HL-60 (cell line): ENCODE results near the gene KRTAP4-3.
"Not testable (repeated sequence)": the region's sequence is repeated elsewhere in the genome, so short reads cannot be mapped to it uniquely, and the experiment has no call there.

ENCODE experiments used
- DNase-seq, 2 experiments: peaks; one replicate each; pipeline ENCODE4 v3.0.0-alpha.2; 2010 to 2020; ENCODE audit warnings: low read depth in 1 of 2, low spot score in 1 of 2
- H3K27ac ChIP-seq: fragments of 250-450 bp; sonication (Bioruptor Pico); replicated peaks from 2 replicates; pipeline ENCODE4 v1.5.1; 2020; ENCODE audit warnings: mild to moderate bottlenecking, moderate library complexity
- H3K27me3 ChIP-seq: fragments of 250-450 bp; sonication (Bioruptor Pico); 2 replicates; pipeline ENCODE4 v1.5.1; 2021; ENCODE audit warnings: mild to moderate bottlenecking, moderate library complexity; ENCODE audit not compliant: insufficient read depth, poor library complexity, severe bottlenecking
- H3K4me3 ChIP-seq: replicated peaks from 2 replicates; pipeline ENCODE4 v1.5.1; 2011; ENCODE audit warnings: mild to moderate bottlenecking, control low read depth, low read length; ENCODE audit not compliant: insufficient read depth
- CTCF ChIP-seq: IDR thresholded peaks from one replicate; pipeline ENCODE4 v1.5.1; 2011; ENCODE audit warnings: low read length, control low read depth, inconsistent platforms; ENCODE audit not compliant: insufficient read depth
- GABPA ChIP-seq: IDR thresholded peaks from 2 replicates; pipeline ENCODE4 v1.6.1; 2012; ENCODE audit warnings: low read depth
- POLR2AphosphoS5 ChIP-seq: IDR thresholded peaks from 2 replicates; pipeline ENCODE4 v1.6.1; 2012; ENCODE audit warnings: low read depth
- REST ChIP-seq: IDR thresholded peaks from 2 replicates; pipeline ENCODE4 v1.6.1; 2012; ENCODE audit warnings: low read depth; ENCODE audit not compliant: insufficient replicate concordance
- SPI1 ChIP-seq: IDR thresholded peaks from 2 replicates; pipeline ENCODE4 v1.6.1; 2012; ENCODE audit warnings: low read depth, mild to moderate bottlenecking, borderline replicate concordance

Gene KRTAP4-3

GRCh38 chr17:41125064-41125463, 43.0 kb downstream of the KRTAP4-3 start:
- no peak overlapping the region for H3K4me3 ChIP-seq
- no peaks in the 10 kb centered on the region for H3K27me3 ChIP-seq
- no peak for DNase-seq
- H3K27ac ChIP-seq = no peak overlapping the region
- TF ChIP-seq POLR2AphosphoS5 (no peak), GABPA (no peak), CTCF (no peak), SPI1 (no peak), REST (no peak)

GRCh38 chr17:41123991-41124371, 44.0 kb downstream of the KRTAP4-3 start, which contains the start of gene KRTAP4-12:
Gene KRTAP4-12 (minus strand): TSS chr17:41124182. CDS start chr17:41124122, 60 bp downstream.
- DNase-seq, H3K27ac ChIP-seq, H3K27me3 ChIP-seq, H3K4me3 ChIP-seq: not testable (repeated sequence)

GRCh38 chr17:41123292-41123990, 44.6 kb downstream of the KRTAP4-3 start:
- not testable (repeated sequence) for H3K4me3 ChIP-seq, H3K27ac ChIP-seq, DNase-seq, H3K27me3 ChIP-seq
- 0 out of 2 replicates have a peak, but pooled peaks have one; percentile 11 for TF ChIP-seq SPI1

GRCh38 chr17:41121742-41122141, 46.3 kb downstream of the KRTAP4-3 start:
- no peaks in the 10 kb centered on the region for H3K27me3 ChIP-seq
- H3K27ac ChIP-seq = no peak overlapping the region
- DNase-seq = no peak
- no peak for TF ChIP-seq CTCF
- TF ChIP-seq POLR2AphosphoS5 = no peak
- no peak for TF ChIP-seq REST
- no peak for TF ChIP-seq SPI1
- no peak for TF ChIP-seq GABPA
- no peak overlapping the region for H3K4me3 ChIP-seq
